ENCODE results near the gene RAET1G.
A peak's percentile ranks its signal among the peaks of the same experiment; 100 is the strongest.
"Not testable (repeated sequence)": the region's sequence is repeated elsewhere in the genome, so short reads cannot be mapped to it uniquely, and the experiment has no call there.

RAET1G gene

GRCh38 chr6:149963212-149963461 is 40.2 kb upstream of the RAET1G start:
- H3K27me3 ChIP-seq (ENCODE audit: control insufficient read depth, insufficient read depth, low read length), result peaks cover 97% of the 10 kb centered on the region
- peak overlapping the region; percentile 76; the same call in 1 of the 2 replicates for H3K9ac ChIP-seq (ENCODE audit: low read depth, low read length)
- peak overlapping the region; percentile 78 for H3K4me3 ChIP-seq (ENCODE audit: low read depth, low read length)
- H3K36me3 ChIP-seq (ENCODE audit: control insufficient read depth, insufficient read depth, low read length), result no peaks in the 10 kb centered on the region
- no peak overlapping the region for H3K27ac ChIP-seq (ENCODE audit: low read depth, low read length)
- no peaks in the 10 kb centered on the region for H3K9me3 ChIP-seq (ENCODE audit: control insufficient read depth, insufficient read depth, low read length)
- peaks cover 13% of the 10 kb centered on the region; the same call in 1 of the 2 replicates for H3K4me1 ChIP-seq (ENCODE audit: control insufficient read depth, insufficient read depth, low read length)

- Histone ChIP-seq H3K27me3 (ENCODE audit: control insufficient read depth, insufficient read depth, low read length) (peaks cover 97% of the 10 kb centered on the region), H3K4me3 (ENCODE audit: low read depth, low read length) (peak overlapping the region; percentile 78), H3K9me3 (ENCODE audit: control insufficient read depth, insufficient read depth, low read length) (no peaks in the 10 kb centered on the region), H3K9ac (ENCODE audit: low read depth, low read length) (0 out of 2 replicates have a peak overlapping the region, but pooled peaks have one; percentile 76), H3K27ac (ENCODE audit: low read depth, low read length) (no peak overlapping the region), H3K36me3 (ENCODE audit: control insufficient read depth, insufficient read depth, low read length) (no peaks in the 10 kb centered on the region), H3K4me1 (ENCODE audit: control insufficient read depth, insufficient read depth, low read length) (peaks cover 13% of the 10 kb centered on the region; the same call in 1 of the 2 replicates)
These were observed 39.7 kb upstream of the RAET1G start for GRCh38 chr6:149962461-149963211.

GRCh38 chr6:149961728-149962425 is 39.0 kb upstream of the RAET1G start:
- Histone ChIP-seq H3K36me3 (ENCODE audit: control insufficient read depth, insufficient read depth, low read length) (no peaks in the 10 kb centered on the region), H3K27ac (ENCODE audit: low read depth, low read length) (no peak overlapping the region), H3K27me3 (ENCODE audit: control insufficient read depth, insufficient read depth, low read length) (peaks cover 97% of the 10 kb centered on the region), H3K9me3 (ENCODE audit: control insufficient read depth, insufficient read depth, low read length) (no peaks in the 10 kb centered on the region), H3K4me3 (ENCODE audit: low read depth, low read length) (no peak overlapping the region), H3K9ac (ENCODE audit: low read depth, low read length) (no peak overlapping the region), H3K4me1 (ENCODE audit: control insufficient read depth, insufficient read depth, low read length) (peaks cover 13% of the 10 kb centered on the region; the same call in 1 of the 2 replicates)

GRCh38 chr6:149960488-149960887 is 37.6 kb upstream of the RAET1G start:
- Histone ChIP-seq H3K9ac (ENCODE audit: low read depth, low read length) (no peak overlapping the region), H3K4me3 (ENCODE audit: low read depth, low read length) (no peak overlapping the region), H3K4me1 (ENCODE audit: control insufficient read depth, insufficient read depth, low read length) (peaks cover 13% of the 10 kb centered on the region; the same call in 1 of the 2 replicates), H3K36me3 (ENCODE audit: control insufficient read depth, insufficient read depth, low read length) (no peaks in the 10 kb centered on the region), H3K9me3 (ENCODE audit: control insufficient read depth, insufficient read depth, low read length) (no peaks in the 10 kb centered on the region), H3K27me3 (ENCODE audit: control insufficient read depth, insufficient read depth, low read length) (peaks cover 97% of the 10 kb centered on the region), H3K27ac (ENCODE audit: low read depth, low read length) (no peak overlapping the region)

- H3K9ac ChIP-seq (ENCODE audit: low read depth, low read length); H3K4me3 ChIP-seq (ENCODE audit: low read depth, low read length); H3K9me3 ChIP-seq (ENCODE audit: control insufficient read depth, insufficient read depth, low read length); H3K4me1 ChIP-seq (ENCODE audit: control insufficient read depth, insufficient read depth, low read length); H3K27ac ChIP-seq (ENCODE audit: low read depth, low read length); H3K36me3 ChIP-seq (ENCODE audit: control insufficient read depth, insufficient read depth, low read length): not testable (repeated sequence)
- peaks cover 97% of the 10 kb centered on the region for H3K27me3 ChIP-seq (ENCODE audit: control insufficient read depth, insufficient read depth, low read length)
These were observed 36.9 kb upstream of the RAET1G start for GRCh38 chr6:149959806-149960205.

GRCh38 chr6:149958124-149958523 is 35.2 kb upstream of the RAET1G start:
- not testable (repeated sequence) for H3K27ac ChIP-seq (ENCODE audit: low read depth, low read length); H3K4me3 ChIP-seq (ENCODE audit: low read depth, low read length); H3K9ac ChIP-seq (ENCODE audit: low read depth, low read length); H3K4me1 ChIP-seq (ENCODE audit: control insufficient read depth, insufficient read depth, low read length); H3K36me3 ChIP-seq (ENCODE audit: control insufficient read depth, insufficient read depth, low read length); H3K9me3 ChIP-seq (ENCODE audit: control insufficient read depth, insufficient read depth, low read length)
- H3K27me3 ChIP-seq (ENCODE audit: control insufficient read depth, insufficient read depth, low read length), result peaks cover 97% of the 10 kb centered on the region

GRCh38 chr6:149955654-149956317 is 32.9 kb upstream of the RAET1G start:
- not testable (repeated sequence) for H3K9me3 ChIP-seq (ENCODE audit: control insufficient read depth, insufficient read depth, low read length); H3K36me3 ChIP-seq (ENCODE audit: control insufficient read depth, insufficient read depth, low read length); H3K9ac ChIP-seq (ENCODE audit: low read depth, low read length); H3K27ac ChIP-seq (ENCODE audit: low read depth, low read length); H3K4me3 ChIP-seq (ENCODE audit: low read depth, low read length); H3K4me1 ChIP-seq (ENCODE audit: control insufficient read depth, insufficient read depth, low read length)
- peaks cover 97% of the 10 kb centered on the region for H3K27me3 ChIP-seq (ENCODE audit: control insufficient read depth, insufficient read depth, low read length)

- not testable (repeated sequence) for H3K36me3 ChIP-seq (ENCODE audit: control insufficient read depth, insufficient read depth, low read length); H3K27ac ChIP-seq (ENCODE audit: low read depth, low read length); H3K9ac ChIP-seq (ENCODE audit: low read depth, low read length); H3K4me3 ChIP-seq (ENCODE audit: low read depth, low read length); H3K9me3 ChIP-seq (ENCODE audit: control insufficient read depth, insufficient read depth, low read length); H3K4me1 ChIP-seq (ENCODE audit: control insufficient read depth, insufficient read depth, low read length)
- H3K27me3 ChIP-seq (ENCODE audit: control insufficient read depth, insufficient read depth, low read length), result peaks cover 97% of the 10 kb centered on the region
These were observed 32.2 kb upstream of the RAET1G start for GRCh38 chr6:149954984-149955653.

GRCh38 chr6:149954328-149954983 is 31.5 kb upstream of the RAET1G start:
- H3K27ac ChIP-seq (ENCODE audit: low read depth, low read length); H3K4me3 ChIP-seq (ENCODE audit: low read depth, low read length); H3K36me3 ChIP-seq (ENCODE audit: control insufficient read depth, insufficient read depth, low read length); H3K4me1 ChIP-seq (ENCODE audit: control insufficient read depth, insufficient read depth, low read length); H3K9me3 ChIP-seq (ENCODE audit: control insufficient read depth, insufficient read depth, low read length); H3K9ac ChIP-seq (ENCODE audit: low read depth, low read length): not testable (repeated sequence)
- peaks cover 98% of the 10 kb centered on the region for H3K27me3 ChIP-seq (ENCODE audit: control insufficient read depth, insufficient read depth, low read length)

- not testable (repeated sequence) for H3K9me3 ChIP-seq (ENCODE audit: control insufficient read depth, insufficient read depth, low read length); H3K4me1 ChIP-seq (ENCODE audit: control insufficient read depth, insufficient read depth, low read length); H3K9ac ChIP-seq (ENCODE audit: low read depth, low read length); H3K27ac ChIP-seq (ENCODE audit: low read depth, low read length); H3K4me3 ChIP-seq (ENCODE audit: low read depth, low read length); H3K36me3 ChIP-seq (ENCODE audit: control insufficient read depth, insufficient read depth, low read length)
- H3K27me3 ChIP-seq (ENCODE audit: control insufficient read depth, insufficient read depth, low read length), result peaks cover 97% of the 10 kb centered on the region
These were observed 31.0 kb upstream of the RAET1G start for GRCh38 chr6:149953934-149954327.
